ENCODE measurements around the gene EFCAB3.
A peak's percentile ranks its signal among the peaks of the same experiment; 100 is the strongest.
"Not testable (repeated sequence)": the region's sequence is repeated elsewhere in the genome, so short reads cannot be mapped to it uniquely, and the experiment has no call there.

The EFCAB3 gene

DNA sequence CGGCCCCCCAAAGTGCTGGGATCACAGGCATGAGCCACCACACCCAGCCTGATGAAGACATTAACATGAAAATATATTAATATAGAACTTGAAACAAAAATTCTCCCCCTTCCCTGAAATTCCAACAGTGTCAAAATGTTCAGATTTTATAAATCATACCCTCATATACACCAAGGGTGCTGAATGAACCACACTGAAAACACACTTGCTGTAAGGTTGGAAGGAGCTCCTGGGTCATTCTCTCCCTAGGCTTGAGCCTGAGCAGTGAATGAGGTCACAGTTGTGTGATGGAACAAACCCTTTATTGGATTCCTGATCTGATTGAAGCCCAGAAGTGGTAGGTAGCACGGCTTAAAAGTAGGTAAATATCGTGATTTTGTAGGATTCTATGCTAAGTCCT is at the start of gene EFCAB3:
EFCAB3 (plus strand) TSS at position 301 of the 400 bp plus-strand sequence. CDS start 2,427 bp downstream, outside the sequence.
- DNase-seq (ENCODE audit: low read depth in 3 of 3), result no peak

DNA sequence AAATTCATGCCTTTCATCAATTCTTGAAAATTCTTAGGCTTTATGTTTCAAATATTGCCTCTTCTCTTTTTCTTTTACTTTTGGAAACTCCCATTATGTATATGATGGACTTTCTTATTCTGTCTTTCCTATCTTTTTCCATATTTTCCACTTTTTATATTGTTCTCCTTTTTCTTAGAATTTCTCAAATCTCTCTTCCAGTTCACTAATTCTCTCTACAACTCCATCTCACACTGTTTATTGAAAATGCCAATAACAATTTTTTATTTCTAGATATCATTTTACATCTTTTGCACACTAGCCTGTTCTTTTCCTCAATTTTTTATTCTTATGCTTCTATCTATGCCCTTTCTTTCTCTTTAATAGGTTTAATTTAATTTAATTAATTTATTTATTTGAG is 43.8 kb upstream of the EFCAB3 start:
- DNase-seq (ENCODE audit: low read depth in 3 of 3), result no peak

DNA sequence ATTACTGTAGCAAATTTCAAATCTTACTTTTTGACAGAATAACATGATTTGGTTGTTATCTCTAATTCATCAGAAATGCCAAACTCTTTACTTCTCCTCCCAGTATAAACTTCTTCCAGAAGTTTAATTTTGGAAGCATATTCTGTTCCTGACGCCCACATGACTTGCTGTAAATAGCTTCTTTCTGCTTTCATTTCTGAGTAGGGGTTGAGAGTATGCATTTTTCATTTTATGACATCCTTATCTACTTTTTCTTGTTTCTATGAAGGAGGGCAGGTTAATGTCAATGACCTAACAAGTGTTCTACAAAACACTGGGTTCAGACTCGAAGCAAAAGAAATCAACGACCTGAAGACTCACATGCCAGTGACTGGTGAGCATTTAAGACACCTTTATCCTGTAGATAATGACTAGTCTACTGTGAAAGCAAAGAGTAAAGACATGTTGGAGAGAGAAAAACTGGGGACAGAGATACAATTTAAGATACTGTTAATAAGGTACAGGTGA is 36.5 kb upstream of the EFCAB3 start:
- DNase-seq (ENCODE audit: low read depth in 3 of 3), result no peak

DNA sequence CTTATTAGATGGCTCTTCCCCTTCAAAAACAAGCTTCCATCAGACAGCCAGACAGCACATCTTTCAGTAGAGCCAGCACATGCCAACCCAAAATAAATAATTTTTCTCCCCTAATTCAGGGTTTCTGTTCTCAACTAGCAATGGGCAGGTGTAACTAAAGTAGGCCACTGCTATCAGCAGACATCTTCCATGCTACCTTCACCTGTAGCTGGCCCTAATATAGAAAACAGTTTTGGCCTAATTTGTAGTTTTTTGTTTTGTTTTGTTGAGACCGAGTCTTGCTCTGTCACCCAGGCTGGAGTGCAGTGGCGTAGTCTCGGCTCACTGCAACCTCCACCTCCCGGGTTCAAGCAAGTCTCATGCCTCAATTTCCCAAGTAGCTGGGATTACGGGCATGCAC is 29.2 kb upstream of the EFCAB3 start:
- DNase-seq (ENCODE audit: low read depth in 3 of 3), result no peak

DNA sequence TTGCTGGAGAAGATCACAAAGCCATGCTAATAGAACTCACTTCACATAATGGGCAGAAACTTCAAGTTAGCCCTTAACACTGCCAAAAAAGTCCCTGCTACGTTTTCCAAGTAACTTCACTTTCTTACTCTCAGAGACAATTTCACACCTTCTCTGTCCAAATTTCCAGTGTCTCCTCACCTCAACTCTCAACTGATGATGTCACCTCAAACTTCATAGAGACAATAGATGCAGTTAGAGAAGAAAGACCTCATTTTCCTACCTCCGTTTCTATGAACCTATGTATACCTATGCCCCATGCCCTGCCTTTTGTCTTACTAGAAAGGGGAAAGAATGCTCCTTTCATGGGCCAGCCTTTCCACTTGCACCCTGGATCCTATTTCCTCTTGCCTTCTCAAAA is 14.2 kb upstream of the EFCAB3 start:
- DNase-seq (ENCODE audit: low read depth in 3 of 3), result no peak

DNA sequence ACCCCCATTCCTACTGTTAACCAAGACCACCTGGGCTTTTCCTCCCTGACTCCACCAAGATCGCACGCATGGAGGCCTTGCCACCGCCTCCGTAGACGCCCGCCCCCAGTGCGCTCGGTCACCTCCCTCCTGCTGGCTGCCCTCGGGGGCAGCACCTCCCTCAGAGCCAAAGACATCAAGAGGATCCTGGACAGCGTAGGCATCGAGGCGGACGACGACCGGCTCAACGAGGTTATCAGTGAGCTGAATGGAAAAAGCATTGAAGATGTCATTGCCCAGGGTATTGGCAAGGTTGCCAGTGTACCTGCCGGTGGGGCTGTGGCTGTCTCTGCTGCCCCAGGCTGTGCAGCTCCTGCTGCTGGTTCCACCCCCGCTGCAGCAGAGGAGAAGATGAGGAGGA is 1.2 kb downstream of the EFCAB3 start:
- DNase-seq (ENCODE audit: low read depth in 3 of 3), result no peak

DNA sequence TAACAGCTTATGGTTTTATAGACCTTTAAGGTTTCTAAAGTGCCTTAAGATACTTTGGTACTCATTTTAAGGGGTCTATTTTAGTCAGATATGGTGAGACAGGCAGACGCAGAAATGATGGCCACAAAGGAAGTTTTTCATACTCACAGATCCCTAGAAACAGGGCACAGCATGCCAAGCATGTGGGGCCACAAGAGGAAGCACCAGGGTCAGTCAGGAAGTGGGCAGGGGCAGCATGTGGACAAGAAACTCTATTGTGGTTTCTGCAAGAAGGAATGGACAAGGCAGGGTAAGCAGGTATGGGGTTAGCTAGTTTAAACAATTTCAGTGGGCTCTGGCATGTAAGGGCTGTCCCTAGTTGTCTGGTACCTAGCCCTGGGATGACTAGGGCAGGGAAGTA is 8.5 kb downstream of the EFCAB3 start:
- no peak for DNase-seq (ENCODE audit: low read depth in 3 of 3)

DNA sequence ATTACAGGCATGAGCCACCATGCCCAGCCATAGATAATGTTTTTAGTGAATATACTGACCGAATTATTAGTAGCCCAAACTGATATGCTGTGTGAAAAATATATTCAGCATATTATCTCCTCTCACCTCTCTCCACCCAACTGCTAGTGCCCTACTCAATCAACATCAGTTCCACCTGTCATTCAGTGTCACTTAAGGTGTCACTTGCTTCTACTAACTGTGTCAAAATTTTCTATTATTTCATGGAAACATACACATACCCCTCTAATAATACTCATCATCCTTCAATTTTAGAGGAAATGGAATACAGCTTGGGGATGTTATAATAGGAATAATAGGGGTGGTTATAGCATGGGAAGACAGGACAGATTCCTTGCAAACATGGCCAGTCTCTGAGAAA is 12.6 kb downstream of the EFCAB3 start:
- DNase-seq (ENCODE audit: low read depth in 3 of 3), result no peak

DNA sequence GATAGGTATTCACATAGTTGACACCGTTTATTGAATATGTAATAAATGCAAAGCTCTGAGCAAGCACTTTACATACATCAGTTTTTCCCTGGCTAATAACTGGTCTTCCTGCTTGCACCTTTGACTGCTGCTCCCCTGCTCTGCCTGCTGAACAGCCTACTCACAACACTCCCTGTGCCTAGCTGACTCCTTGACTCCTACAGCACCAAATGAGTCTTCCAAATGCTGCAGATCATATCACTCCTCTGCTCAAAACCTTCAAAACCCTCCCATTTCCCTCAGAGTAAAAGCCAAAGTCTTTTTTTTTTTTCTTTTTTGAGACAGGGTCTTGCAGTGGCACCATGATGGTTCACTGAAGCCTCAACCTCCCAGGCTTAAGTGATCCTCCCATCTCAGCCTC is 18.5 kb downstream of the EFCAB3 start:
- no peak for DNase-seq (ENCODE audit: low read depth in 3 of 3)

DNA sequence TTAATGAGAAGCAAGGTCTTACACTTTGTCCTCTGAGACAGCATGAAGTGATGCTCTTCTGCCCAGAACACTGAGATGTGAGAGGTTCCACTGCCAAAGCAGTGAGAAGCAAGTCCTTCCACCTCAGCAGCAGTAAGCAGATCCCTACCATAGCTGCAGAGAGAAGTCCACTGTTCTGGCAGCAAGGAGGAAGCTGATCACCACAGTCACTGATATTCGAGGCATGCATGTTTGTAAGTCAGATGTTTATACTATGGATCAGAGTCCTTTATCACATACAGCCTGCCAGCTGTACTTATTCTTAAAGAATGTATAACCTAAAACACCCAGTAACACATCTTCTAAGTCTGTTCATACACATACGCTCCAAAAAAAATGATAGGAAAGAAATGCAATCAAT is 25.1 kb downstream of the EFCAB3 start:
- DNase-seq (ENCODE audit: low read depth in 3 of 3), result no peak

DNA sequence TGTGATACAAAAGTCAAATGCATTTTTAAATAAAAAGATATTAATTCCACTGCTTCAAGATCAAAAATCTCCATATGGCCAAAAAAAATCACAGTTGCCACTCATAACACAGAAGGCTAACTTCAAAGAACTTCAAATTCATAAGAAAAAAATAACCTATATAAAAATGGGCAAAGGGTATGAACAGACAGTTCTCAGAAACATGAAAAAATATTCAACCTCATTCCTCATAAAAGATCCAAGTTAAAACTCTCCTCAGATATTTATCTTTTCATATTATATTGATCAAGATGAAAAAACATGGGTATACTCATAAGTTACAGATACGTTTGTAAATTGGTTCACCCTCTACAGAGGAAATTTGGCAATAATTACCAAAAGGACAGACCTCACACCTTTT is 32.7 kb downstream of the EFCAB3 start:
- DNase-seq (ENCODE audit: low read depth in 3 of 3), result not testable (repeated sequence)

DNA sequence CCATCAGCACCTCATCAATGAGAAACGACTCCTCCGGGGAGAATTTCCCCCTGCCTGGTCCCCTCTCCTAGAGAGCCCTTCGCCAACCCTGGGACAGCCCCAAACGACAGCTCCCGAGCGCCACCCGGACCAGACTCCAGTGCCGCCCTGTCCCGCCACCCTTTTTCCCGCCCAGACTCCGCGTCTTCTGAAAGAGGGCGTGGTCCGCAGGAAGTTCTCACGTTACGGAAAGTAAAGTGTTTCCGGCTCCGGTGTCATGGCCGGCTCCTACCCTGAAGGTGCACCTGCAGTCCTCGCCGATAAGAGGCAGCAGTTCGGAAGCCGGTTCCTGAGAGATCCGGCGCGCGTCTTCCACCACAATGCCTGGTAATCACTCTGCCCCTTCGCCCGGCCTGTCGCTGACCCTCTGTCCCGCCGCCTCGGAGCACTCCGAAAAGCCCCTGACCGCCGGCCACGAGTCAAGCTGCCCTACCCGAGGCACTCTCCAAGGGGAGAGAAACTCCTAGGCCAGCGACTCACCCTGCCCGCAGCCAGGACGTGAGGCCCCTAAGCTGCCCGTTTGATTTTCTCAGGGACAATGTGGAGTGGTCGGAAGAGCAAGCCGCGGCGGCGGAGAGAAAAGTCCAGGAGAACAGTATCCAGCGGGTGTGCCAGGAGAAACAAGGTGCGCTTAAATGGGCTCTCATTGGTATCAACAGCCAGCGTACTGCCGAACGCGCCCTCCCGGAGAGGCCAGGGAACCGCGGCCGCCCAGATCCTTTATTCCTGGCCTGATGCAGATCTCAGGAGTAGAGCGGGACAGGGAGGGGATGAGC is 43.5 kb downstream of the EFCAB3 start, which contains the start of gene METTL2A:
METTL2A (plus strand) TSS at position 251 of the 815 bp plus-strand sequence; CDS start at position 257, 6 bp downstream.
- peak; percentile 82 to 88 (median 82) for DNase-seq (ENCODE audit: low read depth in 3 of 3)

DNA sequence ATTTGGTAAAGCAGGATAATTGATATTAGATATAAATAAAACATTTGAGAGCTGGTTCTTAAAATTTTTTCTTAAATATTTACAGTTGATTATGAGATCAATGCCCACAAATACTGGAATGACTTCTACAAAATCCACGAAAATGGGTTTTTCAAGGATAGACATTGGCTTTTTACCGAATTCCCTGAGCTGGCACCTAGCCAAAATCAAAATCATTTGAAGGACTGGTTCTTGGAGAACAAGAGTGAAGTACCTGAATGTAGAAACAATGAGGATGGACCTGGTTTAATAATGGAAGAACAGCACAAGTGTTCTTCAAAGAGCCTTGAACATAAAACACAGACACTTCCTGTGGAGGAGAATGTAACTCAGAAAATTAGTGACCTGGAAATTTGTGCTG is 45.9 kb downstream of the EFCAB3 start:
- not testable (repeated sequence) for DNase-seq (ENCODE audit: low read depth in 3 of 3)

DNA sequence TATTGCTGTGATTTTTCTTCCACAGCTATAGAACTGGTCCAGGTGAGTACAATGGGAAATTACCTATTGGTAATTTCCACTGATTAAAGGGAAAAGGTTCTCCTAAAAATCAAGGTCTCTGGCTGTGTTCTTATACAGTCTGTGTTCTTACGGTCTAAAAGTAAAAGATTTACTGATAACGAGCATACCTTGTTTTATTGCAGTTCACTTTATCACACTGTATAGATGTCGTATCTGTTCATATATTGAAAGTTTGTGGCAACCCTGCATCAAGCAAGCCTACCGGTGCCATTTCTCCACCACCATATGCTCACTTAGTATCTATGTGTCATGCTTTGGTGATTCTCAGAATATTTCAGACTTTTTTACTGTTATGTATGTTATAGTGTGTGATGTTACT is 54.9 kb downstream of the EFCAB3 start:
- not testable (repeated sequence) for DNase-seq (ENCODE audit: low read depth in 3 of 3)

DNA sequence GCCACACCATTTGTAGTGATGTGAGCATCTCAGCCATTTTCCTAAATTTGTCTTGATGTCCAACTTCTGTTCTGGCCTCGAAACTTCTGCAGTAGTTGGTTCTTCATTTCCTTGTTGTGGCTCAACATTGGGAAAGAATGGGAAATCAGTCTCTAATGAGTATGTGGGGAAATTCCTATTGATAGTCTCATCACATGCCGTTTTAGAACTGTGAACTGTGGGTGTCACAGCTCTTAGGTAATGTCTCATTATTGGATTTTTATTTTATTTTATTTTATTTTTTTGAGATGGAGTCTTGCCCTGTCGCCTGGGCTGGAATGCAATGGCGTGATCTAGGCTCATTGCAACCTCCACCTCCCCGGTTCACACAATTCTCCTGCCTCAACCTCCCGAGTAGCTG is 60.8 kb downstream of the EFCAB3 start:
- DNase-seq (ENCODE audit: low read depth in 3 of 3), result not testable (repeated sequence)

DNA sequence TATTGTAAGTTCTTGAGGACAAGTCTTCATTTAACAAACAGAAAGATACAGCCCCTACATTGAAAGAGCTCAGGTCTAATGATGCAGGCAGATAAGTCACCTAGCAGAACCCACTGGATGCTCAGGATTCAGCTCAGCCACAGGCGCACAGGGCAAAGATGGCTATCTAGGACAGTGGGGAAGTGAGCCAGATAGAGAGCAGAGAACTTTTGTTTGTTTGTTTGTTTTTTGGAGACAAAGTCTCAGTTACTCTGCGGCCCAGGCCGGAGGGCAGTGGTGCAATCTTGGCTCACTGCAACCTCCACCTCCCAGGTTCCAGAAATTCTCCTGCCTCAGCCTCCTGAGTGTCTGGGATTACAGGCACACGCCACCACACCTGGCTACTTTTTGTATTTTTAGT is 63.7 kb downstream of the EFCAB3 start:
- DNase-seq (ENCODE audit: low read depth in 3 of 3), result no peak

DNA sequence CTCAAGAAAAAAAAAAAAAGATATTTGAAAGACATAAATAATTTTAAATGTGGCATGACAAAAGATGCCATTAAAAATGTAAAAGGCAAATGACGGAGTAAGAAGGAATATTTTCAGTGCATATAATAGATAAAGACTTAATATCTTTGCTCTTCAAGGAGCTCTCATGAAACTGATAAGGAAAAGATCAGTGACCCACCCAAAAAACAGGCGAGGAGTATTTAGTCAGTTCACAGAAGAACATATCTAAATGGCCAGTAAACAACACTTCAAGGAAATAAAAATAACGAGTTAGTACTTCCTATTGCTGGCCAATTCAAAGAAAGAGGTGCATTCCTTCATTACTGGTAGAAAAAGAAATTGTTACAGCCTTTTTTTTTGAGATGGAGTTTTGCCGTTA is 65.4 kb downstream of the EFCAB3 start:
- not testable (repeated sequence) for DNase-seq (ENCODE audit: low read depth in 3 of 3)

DNA sequence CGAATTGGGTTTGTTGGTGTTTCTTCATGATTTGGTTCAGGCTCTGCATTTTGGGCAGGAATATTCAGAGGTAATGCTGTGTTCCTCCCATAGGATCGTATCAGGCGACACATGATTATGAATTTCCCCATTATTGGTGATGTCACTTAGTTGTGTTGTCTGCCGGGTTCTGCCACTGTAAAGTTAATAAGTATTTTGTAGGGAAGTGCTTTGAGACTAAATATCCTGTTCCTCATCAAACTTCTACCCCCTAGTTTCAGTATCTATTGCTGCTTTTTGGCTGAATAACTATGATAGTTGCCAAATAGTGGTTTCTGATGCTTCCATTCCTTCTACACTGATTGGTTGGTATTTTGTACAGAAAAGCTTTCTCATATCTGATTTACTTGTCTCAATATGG is 71.8 kb downstream of the EFCAB3 start:
- not testable (repeated sequence) for DNase-seq (ENCODE audit: low read depth in 3 of 3)

DNA sequence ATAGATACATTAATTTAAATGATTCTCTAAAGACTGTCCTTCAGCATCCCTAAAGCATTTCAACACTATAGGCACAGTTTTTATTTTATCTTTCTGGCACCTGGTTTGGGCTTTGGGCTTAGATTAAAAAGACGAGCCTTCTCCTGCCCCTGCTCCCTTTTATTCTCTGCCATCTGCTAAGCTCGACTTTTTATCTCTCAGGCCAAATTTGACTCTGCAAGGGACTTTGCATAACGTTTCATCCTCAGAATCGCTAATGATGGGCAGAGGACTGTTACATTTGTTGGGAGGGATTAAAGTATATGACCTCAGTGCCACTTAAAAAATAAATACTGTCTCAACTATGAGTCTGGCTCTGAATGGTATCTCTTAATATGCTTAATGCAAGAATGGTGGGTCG is 72.7 kb downstream of the EFCAB3 start:
- DNase-seq (ENCODE audit: low read depth in 3 of 3), result not testable (repeated sequence)

DNA sequence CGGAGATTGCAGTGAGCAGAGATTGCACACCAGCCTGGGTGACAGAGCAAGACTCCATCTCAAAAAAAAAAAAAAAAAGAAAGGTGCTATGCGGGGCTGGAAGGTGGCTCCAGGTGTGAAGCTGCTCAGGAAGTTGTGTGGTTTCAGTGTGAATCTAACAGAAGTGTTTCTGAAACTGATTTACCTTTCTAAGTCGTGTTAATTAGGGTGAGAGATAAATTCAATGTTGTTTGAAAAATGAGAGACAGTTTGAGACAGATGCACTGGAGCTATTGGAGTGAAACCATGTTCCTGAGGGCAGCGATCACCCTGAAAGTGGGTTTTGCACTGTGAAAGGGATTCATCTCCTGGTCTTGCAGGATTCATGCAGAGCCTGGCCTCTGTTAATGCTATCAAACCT is 73.3 kb downstream of the EFCAB3 start:
- not testable (repeated sequence) for DNase-seq (ENCODE audit: low read depth in 3 of 3)

DNA sequence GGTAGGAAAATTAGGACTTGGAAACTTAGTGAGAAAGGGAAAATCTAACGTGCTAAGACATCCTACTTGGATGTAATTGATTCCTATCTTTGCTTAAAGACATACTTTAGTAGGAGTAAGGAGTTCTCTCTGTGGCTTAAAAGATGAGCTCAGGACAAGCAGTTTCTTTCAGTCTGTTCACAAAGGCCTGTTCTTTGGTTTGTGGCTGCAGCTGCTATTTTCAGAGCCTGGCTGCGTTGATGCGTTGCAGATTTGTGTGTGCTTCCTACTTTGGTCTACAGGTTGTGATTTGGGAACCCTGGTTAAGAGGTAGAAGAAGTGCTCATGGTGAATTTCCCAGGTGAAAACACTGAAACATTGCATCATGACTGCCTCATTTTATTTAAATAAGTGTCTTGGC is 73.8 kb downstream of the EFCAB3 start:
- DNase-seq (ENCODE audit: low read depth in 3 of 3), result not testable (repeated sequence)

DNA sequence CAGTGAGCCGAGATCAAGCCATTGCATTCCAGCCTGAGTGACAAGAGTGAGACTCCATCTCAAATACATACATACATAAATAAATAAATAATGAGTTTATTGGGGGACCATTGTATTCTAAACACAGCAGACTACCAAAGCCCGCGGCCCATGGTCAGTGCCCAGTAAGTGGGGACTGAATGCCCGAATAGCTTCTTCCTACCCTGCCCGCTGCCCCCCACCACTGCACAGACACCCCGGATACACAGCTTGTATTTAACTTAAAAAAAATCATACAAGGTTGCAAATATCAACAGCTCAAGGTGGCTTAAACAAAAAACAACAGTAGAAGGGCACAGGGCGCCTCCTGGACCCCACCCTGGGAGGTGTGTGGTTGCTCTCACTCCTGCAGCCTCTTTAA is 75.7 kb downstream of the EFCAB3 start:
- DNase-seq (ENCODE audit: low read depth in 3 of 3), result no peak

DNA sequence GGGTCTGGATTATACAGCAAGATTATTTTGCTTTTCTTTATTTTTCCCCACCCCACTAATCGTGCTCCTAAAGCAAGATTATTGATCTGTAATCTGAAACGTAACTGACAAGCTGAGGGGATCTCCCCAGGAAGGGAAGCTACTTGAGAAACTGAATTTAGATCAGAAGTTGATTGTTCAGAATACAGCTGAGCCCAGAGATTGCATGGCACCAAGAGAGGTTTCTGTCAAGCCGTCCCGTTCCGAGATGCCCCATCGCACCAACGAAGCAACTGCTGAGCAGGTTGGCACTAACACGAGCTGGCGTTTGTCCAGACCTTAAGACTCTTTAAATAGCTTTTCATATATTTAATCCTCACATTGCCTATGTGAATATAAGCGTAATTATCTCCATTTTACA is 78.1 kb downstream of the EFCAB3 start:
- not testable (repeated sequence) for DNase-seq (ENCODE audit: low read depth in 3 of 3)

All from stimulated activated CD4-positive, alpha-beta T cell treated with anti-CD3 and anti-CD28 coated beads, TNF-alpha, amount 100 ng/mL, for 48 hours (primary cell).